ENCODE measurements around the gene ANKDD1B. TPM values are rescaled to one million over a fixed set of nuclear protein-coding genes. Genes with fewer than 3 reads are reported as not detected.
"Not testable (repeated sequence)": the region's sequence is repeated elsewhere in the genome, so short reads cannot be mapped to it uniquely, and the experiment has no call there.

ANKDD1B gene
- total RNA-seq, 1 experiment from 2014 or later: not detected

DNA sequence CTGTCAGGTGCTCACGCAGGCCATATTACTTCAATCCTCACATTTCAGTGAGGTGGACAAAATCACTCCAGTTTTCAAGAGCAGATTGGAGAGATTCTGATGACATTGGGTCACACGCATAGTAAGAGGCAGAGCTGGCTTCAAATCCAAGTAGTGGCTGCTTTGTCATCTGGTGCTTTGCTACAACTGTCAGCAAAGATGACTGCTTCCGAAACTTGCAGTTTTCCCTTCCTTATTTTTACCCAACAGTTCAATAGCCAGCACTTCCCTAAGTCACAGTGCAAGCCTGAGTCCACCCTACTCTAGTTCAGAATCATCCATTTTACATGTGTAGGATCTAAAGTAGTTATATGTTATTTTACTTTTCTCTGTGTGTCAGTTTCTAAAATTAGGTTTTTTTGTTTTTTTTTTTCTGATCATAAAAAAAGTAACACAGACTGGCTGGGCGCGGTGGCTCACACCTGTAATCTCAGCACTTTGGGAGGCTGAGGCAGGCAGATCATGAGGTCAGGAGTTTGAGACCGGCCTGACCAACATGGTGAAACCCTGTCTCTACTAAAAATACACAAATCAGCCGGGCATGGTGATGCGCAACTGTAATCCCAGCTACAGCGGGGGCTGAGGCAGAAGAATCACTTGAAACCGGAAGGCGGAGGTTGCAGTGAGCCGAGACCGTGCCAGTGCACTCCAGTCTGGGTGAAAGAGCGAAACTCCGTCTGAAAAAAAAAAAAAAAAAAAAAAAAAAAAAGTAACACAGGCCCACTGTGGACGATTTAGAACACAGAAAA, 49.6 kb downstream of the ANKDD1B start:
- no peak for DNase-seq (ENCODE audit: low spot score)

DNA sequence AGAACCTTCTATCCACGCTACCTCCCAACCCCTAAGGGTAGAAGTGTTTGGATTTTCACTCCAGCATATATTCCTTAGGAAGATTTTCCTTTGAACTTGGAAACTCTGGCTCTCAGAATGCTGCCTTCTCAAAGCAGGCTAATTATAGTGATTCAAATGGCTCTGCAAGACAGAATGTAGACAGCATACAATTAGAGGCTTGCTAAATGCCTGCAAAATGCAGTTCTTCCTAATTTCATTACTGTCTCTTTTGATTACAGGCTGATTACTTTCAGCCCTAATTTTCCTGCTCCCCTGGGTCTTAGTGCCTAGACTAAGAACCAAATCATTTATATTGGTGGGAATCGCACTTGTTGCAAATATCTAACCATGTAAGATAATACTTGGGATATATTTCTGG, 50.8 kb downstream of the ANKDD1B start:
- DNase-seq (ENCODE audit: low spot score): no peak

DNA sequence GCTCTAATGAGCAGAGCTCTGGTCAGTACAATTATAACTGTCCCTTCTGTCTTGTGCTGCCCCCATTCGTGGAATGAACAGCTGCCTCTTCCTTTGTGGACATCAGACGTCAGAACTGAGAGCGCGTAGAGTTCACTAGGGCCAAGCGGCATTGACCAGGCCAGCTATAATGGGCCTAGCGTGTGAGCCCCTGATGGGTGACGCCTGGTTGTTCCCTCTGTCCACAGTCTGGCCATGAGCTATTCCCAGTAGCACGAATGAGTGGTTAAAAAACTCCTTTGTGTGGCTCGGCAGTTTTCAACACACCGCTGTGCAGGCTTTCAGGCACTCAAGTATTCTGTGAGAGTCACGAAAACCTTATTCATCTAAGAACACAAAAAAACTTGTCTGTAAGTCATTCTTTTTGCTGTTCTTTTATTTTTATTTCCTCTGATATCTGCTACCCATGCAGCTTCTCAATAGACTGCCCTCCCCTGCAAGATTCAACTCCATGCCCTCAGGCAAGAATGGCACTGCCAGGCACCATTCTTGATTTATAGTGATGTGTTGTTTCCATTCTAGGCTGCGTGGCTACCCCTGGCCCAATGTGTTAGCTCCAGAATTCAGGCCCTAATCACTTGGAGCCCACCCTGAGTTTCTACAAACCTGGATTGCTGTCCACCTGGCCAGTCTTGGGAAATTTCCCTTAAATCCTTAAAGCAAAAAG, 52.5 kb downstream of the ANKDD1B start:
- no peak for DNase-seq (ENCODE audit: low spot score)

DNA sequence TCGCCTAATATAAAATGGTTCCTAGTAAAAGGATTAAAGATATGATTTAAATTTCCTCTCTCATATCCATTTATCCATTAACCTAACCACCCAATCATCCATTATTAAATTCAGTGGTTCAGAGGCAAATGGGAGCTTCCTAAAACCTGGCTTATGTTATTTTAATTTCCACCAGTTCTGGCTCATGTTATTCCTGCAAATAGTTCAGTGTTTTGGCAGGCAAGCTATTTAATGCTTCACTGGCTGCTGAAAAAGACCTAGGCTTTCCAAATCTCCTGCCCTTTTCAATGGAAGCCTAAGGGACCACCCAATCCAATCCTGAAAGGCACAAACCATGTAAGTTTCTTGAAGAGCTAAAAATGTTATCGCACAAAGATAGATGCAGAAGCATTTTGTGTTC, 53.7 kb downstream of the ANKDD1B start:
- no peak for DNase-seq (ENCODE audit: low spot score)

DNA sequence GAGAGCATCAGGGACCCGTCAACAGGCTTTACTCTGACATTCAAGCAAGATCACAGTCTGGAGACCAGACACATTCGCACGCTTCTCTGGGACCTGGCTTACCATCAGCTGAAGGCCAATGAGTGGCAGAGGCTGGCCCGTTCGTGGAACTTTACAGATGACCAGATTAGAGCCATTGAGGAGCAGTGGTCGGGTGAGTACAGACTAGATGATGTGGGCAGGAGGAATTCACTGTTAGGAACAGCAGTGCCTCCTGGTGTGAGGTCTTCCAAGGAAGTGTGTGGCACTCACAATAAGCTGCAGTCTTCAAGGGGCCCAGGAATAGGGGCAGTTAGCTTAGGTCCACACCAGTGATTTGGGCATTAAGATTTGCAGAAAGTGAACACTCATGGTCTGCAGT, 55.5 kb downstream of the ANKDD1B start:
- DNase-seq (ENCODE audit: low spot score): no peak

DNA sequence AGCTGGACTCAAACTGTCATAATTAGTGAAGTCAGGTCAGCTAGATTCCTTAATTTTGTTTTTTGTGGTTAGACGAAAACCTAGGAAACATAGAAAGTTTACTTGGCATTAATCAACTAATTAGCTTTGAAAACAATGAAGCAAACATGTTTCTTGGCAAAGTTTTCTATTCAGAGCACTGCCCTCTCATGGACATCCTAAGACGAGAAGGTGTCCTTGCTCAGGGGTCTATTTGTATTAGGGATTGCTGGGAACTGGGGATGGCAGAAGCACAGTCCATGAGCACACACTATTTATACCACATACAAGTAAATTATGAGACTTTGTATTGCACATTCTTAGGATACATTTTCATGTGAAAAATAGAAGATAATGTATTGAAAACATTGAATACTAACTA, 56.3 kb downstream of the ANKDD1B start:
- no peak for DNase-seq (ENCODE audit: low spot score)

DNA sequence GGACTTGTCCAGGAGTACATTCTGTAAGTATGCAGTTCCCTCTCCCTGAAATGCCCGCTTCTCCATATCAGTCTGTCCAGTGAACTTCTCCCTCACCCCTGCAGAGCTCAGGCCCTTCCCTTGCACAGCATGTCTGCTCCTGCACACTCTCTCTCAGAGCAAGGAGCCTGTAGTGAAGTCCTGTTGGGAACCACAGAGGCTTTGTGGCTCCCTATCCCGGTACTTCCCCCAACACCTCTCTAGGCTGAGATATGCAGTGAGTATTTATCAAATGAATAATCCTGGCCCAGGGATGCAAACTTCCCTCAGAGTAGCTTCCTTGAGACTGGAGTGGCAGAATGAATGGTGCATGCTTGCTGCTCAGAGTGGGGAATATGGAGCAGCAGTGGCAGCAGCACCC, 57.2 kb downstream of the ANKDD1B start:
- no peak for DNase-seq (ENCODE audit: low spot score)

DNA sequence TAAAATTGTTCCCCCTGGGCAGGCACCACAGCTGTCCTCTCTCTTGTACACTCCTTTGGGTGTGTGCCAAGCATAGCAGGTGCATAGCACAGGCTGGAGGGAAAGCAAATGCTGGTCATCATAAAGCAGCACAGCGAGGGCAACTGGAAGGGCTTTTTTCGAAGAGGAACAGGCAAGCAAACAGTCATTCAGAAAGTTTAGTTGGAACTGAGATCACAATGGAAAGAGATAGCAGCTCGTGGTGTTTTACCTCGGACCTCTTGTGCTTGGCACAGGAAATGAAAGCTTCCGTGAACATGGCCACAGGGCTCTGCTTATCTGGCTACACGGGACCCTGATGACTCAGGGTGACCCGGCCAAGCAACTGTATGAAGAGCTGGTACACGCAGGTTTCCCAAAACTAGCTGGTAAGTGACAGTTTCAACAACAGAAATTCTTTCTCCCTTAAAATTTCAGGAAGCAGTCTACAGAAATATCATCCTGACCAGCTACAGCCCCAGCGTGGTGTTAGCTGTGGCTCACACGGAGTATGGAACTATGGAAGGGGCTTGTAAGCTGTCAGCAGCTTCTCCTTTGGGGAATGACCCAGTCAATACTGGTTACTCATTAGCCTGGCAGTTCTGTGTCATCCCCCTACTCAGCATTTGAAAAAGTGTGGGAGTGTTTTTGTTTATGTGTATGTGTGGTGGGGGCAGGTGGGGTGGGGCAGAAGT, 57.9 kb downstream of the ANKDD1B start:
- DNase-seq (ENCODE audit: low spot score): no peak

DNA sequence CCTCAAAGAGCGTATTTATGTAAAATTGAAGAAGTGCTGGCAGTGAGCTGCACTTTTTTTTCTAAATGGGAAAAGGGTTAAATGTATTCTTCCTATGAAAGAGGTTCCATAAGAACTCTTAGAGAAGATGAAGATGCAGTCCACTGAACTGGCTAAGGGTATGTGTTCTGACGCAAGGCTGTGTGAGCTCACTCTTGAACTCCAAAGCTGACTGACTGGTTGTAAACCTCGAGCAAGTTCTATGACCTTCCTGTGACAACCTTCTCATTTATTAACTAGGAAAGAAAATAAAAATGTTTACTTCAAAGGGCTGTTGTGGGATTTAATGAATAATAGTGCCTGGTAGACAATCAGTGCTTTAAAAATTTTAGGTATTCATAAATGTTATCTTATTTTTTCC, 59.3 kb downstream of the ANKDD1B start:
- DNase-seq (ENCODE audit: low spot score): no peak

DNA sequence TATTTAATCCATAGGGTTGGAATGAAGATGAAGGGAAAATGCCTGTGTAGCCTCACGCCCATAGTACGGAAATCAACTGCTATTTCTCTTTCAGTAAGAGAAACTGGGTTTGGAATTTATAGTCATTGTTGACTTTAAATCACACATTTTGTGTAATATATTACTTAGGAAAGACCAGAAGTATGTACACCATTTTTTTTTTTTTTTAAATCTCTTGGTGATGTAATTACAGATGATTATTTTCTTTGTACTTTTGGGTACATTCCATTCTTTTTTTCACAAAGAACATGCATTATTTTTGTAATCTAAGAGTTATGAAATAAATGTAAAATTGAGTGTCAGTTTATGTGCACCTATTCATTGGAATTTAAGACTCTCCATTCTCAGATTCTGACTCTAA, 60.3 kb downstream of the ANKDD1B start:
- no peak for DNase-seq (ENCODE audit: low spot score)

DNA sequence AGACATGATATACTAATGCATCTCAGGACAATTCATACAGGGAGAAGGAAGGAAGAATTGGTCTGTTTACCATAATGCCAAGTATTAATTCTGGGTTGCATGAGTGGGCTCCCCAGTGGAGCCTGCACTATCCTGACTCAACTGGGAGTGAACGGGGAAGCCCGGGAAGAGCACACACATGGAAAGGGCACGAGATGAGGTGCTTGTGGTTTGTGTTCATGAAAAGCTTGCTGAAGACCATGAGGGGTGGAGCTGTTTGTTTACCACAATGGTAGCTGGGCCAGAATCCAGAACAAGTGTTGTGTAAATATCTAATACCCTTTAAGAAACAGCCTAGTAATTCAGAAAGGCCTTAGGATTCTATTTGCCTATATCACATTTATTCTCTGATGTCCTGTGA, 61.4 kb downstream of the ANKDD1B start:
- no peak for DNase-seq (ENCODE audit: low spot score)

DNA sequence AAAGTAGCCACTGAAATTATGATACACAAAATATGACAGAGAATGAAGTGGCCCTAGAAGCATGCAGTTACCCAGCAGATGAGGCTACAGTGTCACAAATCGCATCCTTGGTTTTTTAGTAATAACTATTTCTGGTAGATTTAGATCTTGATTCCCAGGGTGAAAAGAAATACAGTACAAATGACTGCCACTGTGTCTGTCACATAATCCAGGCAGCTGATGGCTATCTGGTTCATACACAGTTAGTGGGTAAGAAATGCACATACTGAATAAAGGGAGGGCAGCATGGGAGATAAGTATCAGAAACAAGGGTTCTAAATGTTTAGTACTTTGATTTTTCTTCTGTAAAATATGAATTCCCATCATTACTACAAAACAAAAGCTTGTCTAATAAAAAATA, 64.5 kb downstream of the ANKDD1B start:
- no peak for DNase-seq (ENCODE audit: low spot score)

DNA sequence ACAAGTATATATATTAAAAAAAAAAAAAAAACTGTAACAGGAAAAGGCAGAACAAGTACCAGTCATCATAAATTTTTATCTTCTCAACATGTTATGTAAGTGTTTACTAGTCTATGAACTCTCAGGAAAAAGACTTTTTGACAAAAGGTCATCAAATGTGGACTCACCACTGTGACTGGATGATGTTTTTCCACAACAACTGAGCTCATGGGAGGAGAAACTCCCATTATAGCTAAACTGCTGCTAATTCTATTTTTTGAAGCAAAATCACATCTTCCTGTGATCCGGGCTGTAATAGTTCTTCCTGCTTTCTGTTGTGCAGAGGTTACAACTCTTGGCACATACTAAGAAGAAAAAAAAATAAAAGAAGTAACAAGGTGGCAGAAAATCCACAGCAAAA, 66.4 kb downstream of the ANKDD1B start:
- DNase-seq (ENCODE audit: low spot score): no peak

DNA sequence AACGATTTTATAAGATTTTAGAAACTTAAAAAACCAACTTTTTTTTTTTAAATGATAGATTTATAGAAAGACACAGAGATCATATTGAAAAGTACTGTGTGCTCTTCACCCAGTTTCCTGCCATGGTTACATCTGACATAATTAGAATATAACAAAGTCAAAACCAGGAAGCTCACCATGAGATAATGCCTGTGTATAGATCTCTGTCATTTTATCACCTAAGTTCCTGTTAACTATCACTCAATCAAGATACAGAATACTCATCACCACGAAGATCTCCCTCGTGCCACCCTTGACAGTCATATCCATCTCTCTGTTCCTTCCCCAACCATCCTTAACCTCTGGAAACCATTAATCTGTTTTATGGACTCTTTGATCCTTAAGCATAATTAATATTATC, 66.9 kb downstream of the ANKDD1B start:
- no peak for DNase-seq (ENCODE audit: low spot score)

DNA sequence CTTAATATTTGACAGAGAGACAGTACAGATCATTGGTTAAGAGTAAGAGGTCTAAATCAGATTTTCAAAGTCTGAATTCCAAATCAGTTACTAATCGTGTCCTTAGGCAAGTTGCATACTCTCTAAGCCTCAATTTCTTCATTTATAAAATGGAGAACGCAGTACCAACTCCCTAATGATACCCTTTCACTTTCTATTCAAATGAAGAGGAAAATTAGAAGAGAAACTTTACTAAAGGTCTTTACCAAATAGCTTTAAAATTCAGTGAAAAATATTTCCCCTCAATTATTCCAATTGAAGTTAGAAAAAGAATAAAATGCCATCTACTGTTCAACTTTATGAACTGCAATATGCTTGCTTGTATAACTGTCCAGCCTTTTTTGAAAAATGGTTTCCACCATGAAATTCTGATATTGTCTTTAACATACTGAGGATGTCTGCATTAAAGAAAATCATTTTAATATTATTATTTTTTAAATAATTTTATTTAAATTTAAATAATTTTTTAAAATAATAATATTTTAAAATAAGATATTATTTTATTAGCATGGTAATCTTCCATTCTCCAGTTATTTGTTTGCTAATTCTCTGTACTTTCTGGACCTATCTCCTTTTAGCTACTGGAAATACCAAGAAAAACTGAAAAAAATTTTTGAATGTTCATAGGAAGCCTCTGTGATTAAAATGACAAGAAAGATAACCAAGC, 70.0 kb downstream of the ANKDD1B start:
- DNase-seq (ENCODE audit: low spot score): no peak

DNA sequence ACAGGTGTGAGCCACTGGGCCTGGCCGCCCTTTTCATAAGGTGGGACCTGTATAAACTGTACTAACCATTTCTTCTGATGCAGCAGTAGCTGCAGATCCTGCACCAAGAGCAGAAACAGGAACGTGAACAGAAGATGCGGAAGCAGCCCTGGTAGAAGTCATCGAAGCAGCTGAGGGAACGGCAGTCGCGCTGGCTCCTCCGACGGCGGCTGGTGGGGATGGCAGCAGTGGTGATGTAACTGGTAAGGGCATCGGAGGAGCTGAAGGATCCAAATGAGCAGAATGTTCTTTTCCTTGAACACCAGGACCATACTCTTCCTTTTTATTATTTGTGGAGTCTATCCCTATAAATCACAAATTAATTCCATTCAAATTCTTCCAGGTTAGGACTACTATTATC, 73.9 kb downstream of the ANKDD1B start:
- DNase-seq (ENCODE audit: low spot score): no peak

DNA sequence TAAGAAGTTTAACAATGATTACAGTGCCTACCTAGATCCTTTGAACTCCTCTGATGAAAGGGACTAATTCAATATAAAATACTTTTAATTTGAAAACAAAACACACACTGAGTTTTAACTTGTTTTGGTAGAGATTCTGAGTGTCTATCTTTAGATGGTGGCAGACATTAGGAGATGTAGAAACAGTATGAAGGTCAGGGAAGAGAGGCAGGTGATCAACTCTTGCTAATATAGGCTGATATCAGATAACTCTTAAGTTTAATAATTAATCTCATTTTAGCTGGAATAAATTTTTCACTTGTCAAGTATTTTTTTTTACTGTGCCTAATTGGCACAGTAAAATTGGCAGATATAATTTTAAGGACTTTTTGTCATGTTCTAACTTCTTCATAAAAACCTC, 75.2 kb downstream of the ANKDD1B start:
- DNase-seq (ENCODE audit: low spot score): no peak

DNA sequence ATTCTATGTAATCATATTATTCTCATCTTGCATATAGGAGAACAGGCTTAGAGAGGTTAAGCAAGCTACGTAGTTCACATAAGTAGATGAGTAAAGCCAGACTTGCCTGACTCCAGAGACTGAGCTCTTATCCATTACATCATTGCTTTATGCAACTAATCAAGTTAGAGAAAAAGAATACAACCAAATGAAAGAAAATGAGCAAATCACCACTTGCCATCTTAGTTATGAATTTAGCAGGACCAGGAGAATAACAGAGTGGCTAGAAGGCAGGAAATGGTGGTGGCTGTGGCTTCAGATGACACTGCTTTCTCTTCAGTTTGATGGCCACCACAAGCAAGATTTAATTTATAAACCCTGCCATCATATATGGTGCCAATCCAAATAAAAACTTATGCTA, 79.4 kb downstream of the ANKDD1B start:
- no peak for DNase-seq (ENCODE audit: low spot score)

DNA sequence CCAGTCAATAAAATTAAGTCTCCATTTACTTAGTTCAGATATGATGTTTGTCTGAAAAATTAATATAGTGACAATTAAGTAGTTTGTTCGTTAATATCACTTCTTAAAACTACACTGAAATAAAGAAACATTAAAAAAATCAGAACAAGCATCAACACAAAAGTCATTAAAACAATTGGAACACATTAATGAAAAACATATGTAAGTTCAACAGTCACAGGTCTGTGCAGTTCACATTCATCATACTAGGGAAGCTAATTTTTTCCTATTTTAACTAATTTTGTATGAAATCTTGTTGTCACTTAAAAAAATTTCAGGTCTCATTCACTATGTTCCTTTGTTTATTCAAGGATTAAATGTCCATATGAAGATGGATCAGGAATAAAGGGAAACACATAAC, 83.5 kb downstream of the ANKDD1B start:
- no peak for DNase-seq (ENCODE audit: low spot score)

DNA sequence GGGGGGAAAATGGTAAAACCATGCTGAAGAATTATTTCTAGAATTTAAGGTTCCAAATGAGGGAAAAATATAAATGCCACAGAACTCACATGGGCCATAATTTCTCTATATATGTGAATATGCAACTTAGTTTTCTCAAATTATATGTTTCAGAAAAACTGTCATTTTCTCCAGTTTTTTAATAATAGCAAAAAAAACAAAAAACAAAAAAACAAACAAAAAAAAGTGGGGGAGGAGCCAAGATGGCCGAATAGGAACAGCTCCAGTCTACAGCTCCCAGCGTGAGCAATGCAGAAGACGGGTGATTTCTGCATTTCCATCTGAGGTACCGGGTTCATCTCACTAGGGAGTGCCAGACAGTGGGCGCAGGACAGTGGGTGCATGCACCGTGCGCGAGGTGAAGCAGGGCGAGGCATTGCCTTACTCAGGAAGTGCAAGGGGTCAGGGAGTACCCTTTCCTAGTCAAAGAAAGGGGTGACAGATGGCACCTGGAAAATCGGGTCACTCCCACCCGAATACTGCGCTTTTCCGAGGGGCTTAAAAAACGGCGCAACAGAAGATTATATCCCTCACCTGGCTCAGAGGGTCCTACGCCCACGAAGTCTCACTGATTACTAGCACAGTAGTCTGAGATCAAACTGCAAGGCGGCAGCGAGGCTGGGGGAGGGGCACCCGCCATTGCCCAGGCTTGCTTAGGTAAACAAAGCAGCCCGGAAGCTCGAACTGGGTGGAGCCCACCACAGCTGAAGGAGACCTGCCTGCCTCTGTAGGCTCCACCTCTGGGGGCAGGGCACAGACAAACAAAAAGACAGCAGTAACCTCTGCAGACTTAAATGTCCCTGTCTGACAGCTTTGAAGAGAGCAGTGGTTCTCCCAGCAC, 84.5 kb downstream of the ANKDD1B start:
- not testable (repeated sequence) for DNase-seq (ENCODE audit: low spot score)

DNA sequence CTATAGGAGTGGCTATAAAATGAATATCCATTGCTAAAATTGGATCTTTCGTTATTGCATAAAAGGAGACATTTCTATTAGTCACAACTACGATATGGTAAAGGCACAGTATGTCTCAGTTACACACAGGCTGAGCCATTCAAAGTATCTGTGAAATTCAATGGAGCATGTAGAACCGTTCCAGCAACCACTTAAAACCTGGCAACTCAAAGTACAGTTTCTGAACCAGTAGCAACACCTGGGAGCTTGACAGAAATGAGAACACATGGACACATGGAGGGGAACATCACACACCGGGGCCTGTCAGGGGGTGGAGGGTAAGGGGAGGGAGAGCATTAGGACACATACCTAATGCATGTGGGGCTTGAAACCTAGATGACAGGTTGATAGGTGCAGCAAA, 90.6 kb downstream of the ANKDD1B start:
- no peak for DNase-seq (ENCODE audit: low spot score)
